Endodermal cell (in vitro differentiated cells): Measurements from ENCODE around the gene CCDC54. TPM values are rescaled to one million over a fixed set of nuclear protein-coding genes. Genes with fewer than 3 reads are reported as not detected.

Source experiments
- DNase-seq: peaks from one replicate; pipeline ENCODE4 v3.0.0-alpha.2; 2017
- H3K27ac ChIP-seq: 2 replicates; pipeline ENCODE4 v1.5.1; 2013; ENCODE audit warnings: mild to moderate bottlenecking, low read depth, low read length, moderate library complexity
- H3K27me3 ChIP-seq: 2 replicates; pipeline ENCODE4 v1.6.1; 2013; ENCODE audit warnings: mild to moderate bottlenecking, low read length, moderate library complexity; ENCODE audit not compliant: insufficient read depth, control insufficient read depth, poor library complexity, severe bottlenecking
- H3K36me3 ChIP-seq: 2 replicates; pipeline ENCODE4 v1.7.0; 2013; ENCODE audit warnings: mild to moderate bottlenecking, low read length, moderate library complexity; ENCODE audit not compliant: control insufficient read depth, insufficient read depth
- H3K4me1 ChIP-seq: one replicate; pipeline ENCODE4 v1.7.0; 2013; ENCODE audit warnings: low read length; ENCODE audit not compliant: control insufficient read depth, insufficient read depth
- H3K4me3 ChIP-seq: 2 replicates; pipeline ENCODE4 v1.5.1; 2013; ENCODE audit warnings: mild to moderate bottlenecking, low read length, moderate library complexity
- H3K9ac ChIP-seq: 2 replicates; pipeline ENCODE4 v1.6.1; 2013; ENCODE audit warnings: mild to moderate bottlenecking, low read length, moderate library complexity; ENCODE audit not compliant: poor library complexity, severe bottlenecking; ENCODE audit errors: extremely low read depth
- H3K9me3 ChIP-seq: 2 replicates; pipeline ENCODE4 v1.6.1; 2013; ENCODE audit warnings: mild to moderate bottlenecking, low read length, moderate library complexity; ENCODE audit not compliant: control insufficient read depth
- H3K27ac Mint-ChIP-seq: 2 replicates; pipeline ENCODE4 v1.8.0; 2020; ENCODE audit warnings: mixed read lengths
- H3K27me3 Mint-ChIP-seq: 2 replicates; pipeline ENCODE4 v1.8.0; 2021; ENCODE audit warnings: mild to moderate bottlenecking, mixed read lengths; ENCODE audit not compliant: insufficient read depth
- H3K36me3 Mint-ChIP-seq: 2 replicates; pipeline ENCODE4 v1.8.0; 2020; ENCODE audit warnings: low read depth, mixed read lengths
- H3K4me1 Mint-ChIP-seq: 2 replicates; pipeline ENCODE4 v1.8.0; 2020; ENCODE audit warnings: mixed read lengths
- H3K4me3 Mint-ChIP-seq: 2 replicates; pipeline ENCODE4 v1.8.0; 2020; ENCODE audit warnings: mild to moderate bottlenecking, moderate library complexity, mixed read lengths
- H3K9me3 Mint-ChIP-seq: 2 replicates; pipeline ENCODE4 v1.8.0; 2020; ENCODE audit warnings: mild to moderate bottlenecking, mixed read lengths
- WGBS, 2 experiments: methylation state at CpG; one replicate each; pipeline versions ENCODE4 v1.1.5 to v1.1.7; 2013; ENCODE audit warnings: missing lambda C conversion rate in 2 of 2, mixed read lengths in 1 of 2; ENCODE audit not compliant: insufficient coverage in 1 of 2, insufficient read length in 1 of 2; 5-methylcytosine and 5-hydroxymethylcytosine counted together
- total RNA-seq, 2 donors: library from RNA; stranded (reverse); fragmentation: NEBNext Ultra II Directional in 1 of 2; extraction: Animal tissue kit (Norgen Biotek cat#: 25700) in 1 of 2; gene quantifications; 2 replicates in 1 of 2; 3 replicates in 1 of 2; pipeline ENCODE4 v1.2.1, GENCODE V29; 2021
- TF ChIP-seq, protein P1 (sequence below): fragments of 200-600 bp; sonication (generic); conservative IDR thresholded peaks from 2 replicates; pipeline ENCODE4 v1.5.0; 2021; ENCODE audit warnings: antibody characterized with exemption, mild to moderate bottlenecking

The CCDC54 gene
- total RNA-seq, 2 donors from 2014 or later = not detected

DNA sequence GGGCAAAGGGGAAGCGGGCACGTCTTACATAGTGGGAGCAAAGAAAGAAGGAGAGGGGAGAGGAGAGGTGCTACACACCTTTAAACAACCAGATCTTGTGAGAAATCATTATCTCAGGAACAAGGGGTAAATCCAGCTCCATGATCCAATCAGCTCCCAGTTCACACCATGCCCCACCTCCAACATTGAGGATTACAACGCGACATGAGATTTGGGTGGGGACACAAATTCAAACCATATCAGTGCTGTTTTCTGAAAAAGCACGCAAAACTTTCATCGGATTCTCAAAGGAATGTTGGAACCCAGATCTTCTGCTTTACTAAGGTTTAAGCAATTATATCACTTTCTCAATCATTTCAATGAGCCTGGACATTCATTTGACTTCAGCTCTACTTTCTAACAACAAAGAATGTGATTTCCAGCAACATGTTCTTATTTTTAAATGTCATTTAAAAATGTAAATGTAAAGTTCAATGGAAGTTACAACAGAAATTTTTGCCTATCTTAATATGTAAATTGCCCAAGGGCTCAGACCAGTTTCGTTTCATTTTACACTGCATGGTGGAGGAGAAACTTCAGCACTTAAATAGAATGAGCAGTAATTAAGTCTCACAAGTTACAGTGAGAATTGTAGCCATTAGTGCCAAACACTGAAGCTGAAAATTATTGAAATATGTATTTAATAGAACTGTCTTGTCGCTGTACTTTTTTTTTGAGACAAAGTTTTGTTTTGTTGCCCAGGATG is 8.4 kb upstream of the CCDC54 start:
- H3K9ac ChIP-seq = no peak overlapping the region
- Mint-ChIP-seq H3K27me3 (no peaks in the 10 kb centered on the region), H3K4me1 (peaks cover 2% of the 10 kb centered on the region), H3K27ac (no peak overlapping the region), H3K9me3 (no peaks in the 10 kb centered on the region), H3K36me3 (peaks cover 4% of the 10 kb centered on the region), H3K4me3 (no peak overlapping the region)
- TF ChIP-seq, protein P1, sequence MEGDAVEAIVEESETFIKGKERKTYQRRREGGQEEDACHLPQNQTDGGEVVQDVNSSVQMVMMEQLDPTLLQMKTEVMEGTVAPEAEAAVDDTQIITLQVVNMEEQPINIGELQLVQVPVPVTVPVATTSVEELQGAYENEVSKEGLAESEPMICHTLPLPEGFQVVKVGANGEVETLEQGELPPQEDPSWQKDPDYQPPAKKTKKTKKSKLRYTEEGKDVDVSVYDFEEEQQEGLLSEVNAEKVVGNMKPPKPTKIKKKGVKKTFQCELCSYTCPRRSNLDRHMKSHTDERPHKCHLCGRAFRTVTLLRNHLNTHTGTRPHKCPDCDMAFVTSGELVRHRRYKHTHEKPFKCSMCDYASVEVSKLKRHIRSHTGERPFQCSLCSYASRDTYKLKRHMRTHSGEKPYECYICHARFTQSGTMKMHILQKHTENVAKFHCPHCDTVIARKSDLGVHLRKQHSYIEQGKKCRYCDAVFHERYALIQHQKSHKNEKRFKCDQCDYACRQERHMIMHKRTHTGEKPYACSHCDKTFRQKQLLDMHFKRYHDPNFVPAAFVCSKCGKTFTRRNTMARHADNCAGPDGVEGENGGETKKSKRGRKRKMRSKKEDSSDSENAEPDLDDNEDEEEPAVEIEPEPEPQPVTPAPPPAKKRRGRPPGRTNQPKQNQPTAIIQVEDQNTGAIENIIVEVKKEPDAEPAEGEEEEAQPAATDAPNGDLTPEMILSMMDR = no peak
- WGBS, 2 experiments = 94 to 95% methylated on average over 6 to 8 of the region's 8 CpGs
- H3K36me3 ChIP-seq = no peaks in the 10 kb centered on the region
- no peak overlapping the region for H3K27ac ChIP-seq
- no peak for DNase-seq
- H3K4me1 ChIP-seq = no peaks in the 10 kb centered on the region
- no peaks in the 10 kb centered on the region for H3K9me3 ChIP-seq
- H3K4me3 ChIP-seq = no peak overlapping the region
- no peaks in the 10 kb centered on the region for H3K27me3 ChIP-seq

GRCh38 chr3:107369791-107370190 is 7.4 kb upstream of the CCDC54 start:
- Mint-ChIP-seq H3K27ac (no peak overlapping the region), H3K27me3 (no peaks in the 10 kb centered on the region), H3K4me1 (peaks cover 4% of the 10 kb centered on the region), H3K36me3 (peaks cover 4% of the 10 kb centered on the region), H3K9me3 (no peaks in the 10 kb centered on the region), H3K4me3 (no peak overlapping the region)
- Histone ChIP-seq H3K4me1 (no peaks in the 10 kb centered on the region), H3K9ac (no peak overlapping the region), H3K27ac (no peak overlapping the region), H3K9me3 (no peaks in the 10 kb centered on the region), H3K36me3 (no peaks in the 10 kb centered on the region), H3K27me3 (no peaks in the 10 kb centered on the region), H3K4me3 (no peak overlapping the region)
- TF ChIP-seq, protein P1 = no peak
- DNase-seq = no peak
- 80 to 83% methylated on average over 1 of the region's 2 CpGs for WGBS, 2 experiments

DNA sequence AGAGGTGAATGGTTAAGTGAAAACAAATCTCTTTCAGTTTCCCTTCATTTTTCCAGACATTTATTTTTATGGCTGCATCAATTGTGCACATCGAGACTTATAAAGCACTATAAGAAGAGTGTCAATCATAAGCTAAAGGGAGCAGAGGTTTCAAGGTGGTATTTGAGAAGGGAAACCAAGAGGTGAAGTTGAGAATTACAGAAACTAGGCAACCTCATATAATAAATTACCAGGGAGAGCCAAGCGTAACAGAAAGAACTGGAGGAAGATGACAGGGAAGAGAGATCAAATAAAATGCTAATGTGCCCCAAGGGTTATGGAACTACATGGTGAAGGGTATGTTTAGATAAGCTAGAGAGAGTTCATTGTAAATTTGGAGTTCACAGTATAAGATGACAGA is 6.3 kb upstream of the CCDC54 start:
- H3K27ac Mint-ChIP-seq = no peak overlapping the region

More for the DNA sequence above, 6.3 kb upstream of the CCDC54 start:
- Histone ChIP-seq H3K9me3 (no peaks in the 10 kb centered on the region), H3K36me3 (no peaks in the 10 kb centered on the region), H3K27me3 (no peaks in the 10 kb centered on the region), H3K4me3 (no peak overlapping the region), H3K27ac (no peak overlapping the region), H3K4me1 (no peaks in the 10 kb centered on the region), H3K9ac (no peak overlapping the region)
- Mint-ChIP-seq H3K4me1 (peaks cover 4% of the 10 kb centered on the region), H3K36me3 (peaks cover 4% of the 10 kb centered on the region), H3K4me3 (no peak overlapping the region), H3K27me3 (no peaks in the 10 kb centered on the region), H3K9me3 (no peaks in the 10 kb centered on the region)
- TF ChIP-seq, protein P1 = peak; percentile 43
- no peak for DNase-seq
- 93 to 98% methylated on average over 2 of the region's 2 CpGs for WGBS, 2 experiments
